SKM-1 treated with dmso at 0.1 percent for 144 hours (cell line): ENCODE results near the gene POTEM.
"Not testable (repeated sequence)": the region's sequence is repeated elsewhere in the genome, so short reads cannot be mapped to it uniquely, and the experiment has no call there.

Experiments used
- DNase-seq: peaks from one replicate; lab custom pipeline; 2025; ENCODE audit not compliant: unreplicated experiment; lab: John Stamatoyannopoulos, UW

Gene POTEM

GRCh38 chr14:19036811-19037382 is 69.7 kb downstream of the POTEM start:
- not testable (repeated sequence) for DNase-seq

DNA sequence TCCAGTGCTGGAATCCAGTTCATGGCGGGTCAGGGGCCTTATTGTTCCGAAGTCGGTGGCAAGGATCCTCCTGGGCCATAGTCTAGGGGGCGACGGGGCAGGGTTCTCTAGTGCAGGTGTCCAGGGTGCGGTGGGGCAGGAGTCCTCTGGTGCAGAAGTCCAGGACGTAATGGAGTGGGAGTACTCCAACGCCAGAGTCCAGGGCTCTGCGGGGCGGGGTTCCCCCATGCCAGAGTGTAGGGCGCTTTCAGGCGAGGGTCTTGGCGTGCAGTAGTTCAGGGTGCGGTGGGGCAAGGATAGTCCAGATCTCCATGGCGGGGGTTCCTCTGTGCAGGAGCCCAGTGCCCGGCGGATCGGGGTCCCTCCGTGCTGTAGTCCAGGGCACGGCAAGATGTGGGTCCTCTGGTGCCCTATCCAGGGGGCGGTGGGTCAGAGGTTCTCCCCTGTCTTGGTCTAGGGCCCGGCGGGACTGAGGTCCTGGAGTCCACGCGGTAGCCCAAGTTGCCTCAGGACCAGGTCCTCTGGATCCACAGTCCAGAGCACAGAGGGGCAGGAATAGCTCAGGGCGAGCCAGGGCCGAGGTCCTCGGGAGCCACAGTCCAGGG is 70.9 kb downstream of the POTEM start:
- DNase-seq: not testable (repeated sequence)

DNA sequence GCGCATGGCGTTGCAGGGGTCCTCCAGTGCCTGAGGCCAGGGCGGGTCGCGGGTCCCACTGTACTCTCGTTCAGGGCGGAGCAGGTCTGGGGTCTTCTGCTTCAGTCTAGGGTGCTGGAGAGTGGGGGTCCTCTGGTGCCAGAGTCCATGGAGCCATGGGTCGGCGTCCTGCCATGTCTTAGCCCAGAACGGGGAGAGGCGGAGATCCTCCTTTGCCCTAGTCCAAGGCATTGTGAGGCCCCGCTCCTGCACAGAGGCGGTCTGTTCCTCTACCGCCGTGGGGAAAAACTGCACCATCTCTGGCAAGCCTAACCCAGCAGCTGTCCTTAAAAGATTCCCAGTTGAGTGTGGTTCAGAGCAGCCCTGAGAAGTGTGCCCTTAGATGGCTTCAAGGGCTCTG is 71.6 kb downstream of the POTEM start:
- not testable (repeated sequence) for DNase-seq

DNA sequence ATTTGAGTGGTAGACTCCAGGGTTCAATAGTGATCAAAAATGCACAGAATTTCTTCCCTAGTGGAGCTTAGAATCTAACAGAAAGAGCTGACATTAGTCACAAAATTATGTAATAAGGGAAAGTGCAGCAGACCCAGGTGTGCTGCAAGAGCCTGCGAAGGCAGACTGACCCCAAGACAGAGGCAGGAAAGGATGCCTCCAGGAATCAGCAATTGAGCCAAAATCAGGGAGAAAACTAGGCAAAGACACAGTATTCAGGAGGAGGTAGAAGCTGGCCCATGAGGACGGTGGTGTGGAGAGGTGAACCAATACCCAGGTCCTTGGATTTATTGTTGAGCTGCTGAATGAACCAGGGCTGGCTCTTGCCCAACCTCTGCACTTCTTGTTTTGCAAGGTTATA is 76.2 kb downstream of the POTEM start:
- DNase-seq: not testable (repeated sequence)
